ENCODE data around the gene RELN. TPM values are rescaled to one million over a fixed set of nuclear protein-coding genes. Genes with fewer than 3 reads are reported as not detected.
"Not testable (repeated sequence)": the region's sequence is repeated elsewhere in the genome, so short reads cannot be mapped to it uniquely, and the experiment has no call there.

Gene RELN
- total RNA-seq, 1 donor from 2014 or later, result not detected

DNA sequence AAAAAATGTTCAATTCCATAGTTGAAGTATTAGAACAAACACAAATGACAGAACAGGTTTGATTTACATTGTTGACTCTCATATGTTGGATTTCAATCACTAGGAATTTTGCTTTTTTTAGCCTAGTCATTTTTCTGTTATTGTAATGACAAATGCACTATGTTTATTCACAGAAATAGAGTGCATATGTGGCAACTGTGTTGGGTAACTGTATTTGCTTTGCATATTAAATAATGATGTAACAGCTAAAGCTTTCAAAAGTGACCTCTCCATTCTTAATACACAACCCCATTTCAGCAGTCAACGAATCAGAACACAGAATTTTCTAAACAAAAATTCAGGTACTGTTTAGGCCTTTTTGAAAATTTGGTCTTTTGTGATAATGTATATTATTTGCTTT lies 489.5 kb downstream of the RELN start:
- no peak for ATAC-seq (ENCODE audit: low read depth)
- intact Hi-C loops (cut with micrococcal nuclease), result no loop called here
- Mint-ChIP-seq H3K9me3 (no peaks in the 10 kb centered on the region), H3K4me3 (no peak overlapping the region), H3K4me1 (no peaks in the 10 kb centered on the region), H3K27me3 (peaks cover 10% of the 10 kb centered on the region), H3K27ac (no peak overlapping the region), H3K36me3 (ENCODE audit: low read depth) (no peaks in the 10 kb centered on the region)
- TF ChIP-seq CTCF (IDR thresholded peaks at IDR 0.05), result no peak
- POLR2A ChIA-PET, result no interaction called here
- CTCF ChIA-PET, result no interaction called here
- DNase-seq, result no peak

DNA sequence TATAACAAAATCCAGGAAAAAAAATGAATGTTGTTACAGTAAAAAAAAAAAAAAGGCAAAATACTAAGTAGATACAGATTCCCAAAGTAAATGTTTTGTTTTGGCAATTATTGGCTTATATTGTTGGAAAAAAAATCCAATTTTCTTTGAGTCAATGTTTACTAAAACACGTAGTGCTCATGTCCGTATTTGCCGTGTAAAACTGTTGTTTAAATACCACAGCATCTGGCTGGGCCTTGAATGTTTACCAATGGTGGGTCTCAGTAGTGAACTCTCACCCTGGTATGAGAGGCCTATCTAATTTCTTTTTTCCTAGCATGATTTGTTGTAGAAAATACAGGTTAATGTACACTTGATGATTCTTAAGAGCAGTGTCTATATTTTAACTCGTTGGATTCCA lies 502.0 kb downstream of the RELN start:
- CTCF ChIA-PET, result no interaction called here
- Mint-ChIP-seq H3K4me3 (no peak overlapping the region), H3K27ac (no peak overlapping the region), H3K9me3 (no peaks in the 10 kb centered on the region), H3K4me1 (no peaks in the 10 kb centered on the region), H3K36me3 (ENCODE audit: low read depth) (no peaks in the 10 kb centered on the region), H3K27me3 (peaks cover 8% of the 10 kb centered on the region)
- DNase-seq (no peak), ATAC-seq (ENCODE audit: low read depth) (no peak)
- POLR2A ChIA-PET, result no interaction called here
- intact Hi-C loops (cut with micrococcal nuclease), result no loop called here
- TF ChIP-seq CTCF (IDR thresholded peaks at IDR 0.05), result no peak

GRCh38 chr7:103486873-103487272 lies 502.6 kb downstream of the RELN start:
- intact Hi-C loops (cut with micrococcal nuclease); H3K4me3 Mint-ChIP-seq; POLR2A ChIA-PET; ATAC-seq (ENCODE audit: low read depth); CTCF ChIA-PET; DNase-seq; H3K27ac Mint-ChIP-seq; H3K36me3 Mint-ChIP-seq (ENCODE audit: low read depth); H3K4me1 Mint-ChIP-seq; H3K9me3 Mint-ChIP-seq: not testable (repeated sequence)
- H3K27me3 Mint-ChIP-seq, result peaks cover 11% of the 10 kb centered on the region

DNA sequence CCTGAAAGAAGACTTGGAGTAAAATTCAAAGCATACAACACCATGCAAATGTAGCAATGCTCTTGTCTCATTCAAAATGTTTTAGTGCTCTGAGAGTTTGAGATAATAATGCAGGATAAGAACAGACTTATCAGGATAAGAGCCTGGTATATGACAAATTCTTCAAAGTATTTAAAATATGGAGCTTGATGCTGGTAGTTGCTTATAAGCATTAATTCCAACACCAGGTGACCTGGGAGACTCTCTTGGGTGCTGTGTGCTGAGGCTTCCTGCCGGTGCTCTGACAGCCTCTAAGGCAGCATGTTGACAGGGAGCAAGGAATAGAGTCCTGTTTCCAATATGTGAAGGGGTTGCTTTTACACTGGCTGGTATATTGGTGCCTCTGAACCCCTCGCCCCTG lies 508.7 kb downstream of the RELN start:
- Mint-ChIP-seq H3K4me3 (no peak overlapping the region), H3K9me3 (no peaks in the 10 kb centered on the region), H3K27me3 (peaks cover 22% of the 10 kb centered on the region), H3K27ac (no peak overlapping the region), H3K36me3 (ENCODE audit: low read depth) (no peaks in the 10 kb centered on the region), H3K4me1 (no peaks in the 10 kb centered on the region)
- POLR2A ChIA-PET, result no interaction called here
- TF ChIP-seq CTCF (IDR thresholded peaks at IDR 0.05), result no peak
- intact Hi-C loops (cut with micrococcal nuclease), result no loop called here
- no peak for DNase-seq
- ATAC-seq (ENCODE audit: low read depth), result no peak
- CTCF ChIA-PET, result no interaction called here

DNA sequence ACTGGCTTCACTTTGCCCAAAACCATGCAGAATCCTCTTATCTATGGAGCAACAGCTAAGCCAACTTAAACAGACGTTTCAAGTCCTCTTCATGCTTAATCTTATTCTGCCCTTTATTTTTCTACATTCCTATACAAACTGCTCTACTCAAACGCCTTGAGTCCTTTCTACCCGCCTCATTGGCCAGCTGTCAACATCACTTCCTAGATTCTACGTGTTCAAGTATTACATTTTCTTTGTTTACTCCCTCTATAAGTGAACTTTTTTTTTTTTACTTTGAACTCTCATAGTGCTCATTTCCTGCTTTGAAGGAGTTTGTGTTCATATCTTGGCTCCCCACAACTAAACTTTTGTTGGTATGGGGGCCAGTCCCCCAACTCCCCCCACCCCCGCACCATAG lies 514.5 kb downstream of the RELN start:
- no peak for DNase-seq
- Mint-ChIP-seq H3K36me3 (ENCODE audit: low read depth) (no peaks in the 10 kb centered on the region), H3K9me3 (no peaks in the 10 kb centered on the region), H3K27me3 (peaks cover 28% of the 10 kb centered on the region), H3K27ac (no peak overlapping the region), H3K4me3 (no peak overlapping the region), H3K4me1 (no peaks in the 10 kb centered on the region)
- no peak for TF ChIP-seq CTCF (IDR thresholded peaks at IDR 0.05)
- CTCF ChIA-PET, result no interaction called here
- POLR2A ChIA-PET, result no interaction called here
- no peak for ATAC-seq (ENCODE audit: low read depth)
- intact Hi-C loops (cut with micrococcal nuclease), result no loop called here

DNA sequence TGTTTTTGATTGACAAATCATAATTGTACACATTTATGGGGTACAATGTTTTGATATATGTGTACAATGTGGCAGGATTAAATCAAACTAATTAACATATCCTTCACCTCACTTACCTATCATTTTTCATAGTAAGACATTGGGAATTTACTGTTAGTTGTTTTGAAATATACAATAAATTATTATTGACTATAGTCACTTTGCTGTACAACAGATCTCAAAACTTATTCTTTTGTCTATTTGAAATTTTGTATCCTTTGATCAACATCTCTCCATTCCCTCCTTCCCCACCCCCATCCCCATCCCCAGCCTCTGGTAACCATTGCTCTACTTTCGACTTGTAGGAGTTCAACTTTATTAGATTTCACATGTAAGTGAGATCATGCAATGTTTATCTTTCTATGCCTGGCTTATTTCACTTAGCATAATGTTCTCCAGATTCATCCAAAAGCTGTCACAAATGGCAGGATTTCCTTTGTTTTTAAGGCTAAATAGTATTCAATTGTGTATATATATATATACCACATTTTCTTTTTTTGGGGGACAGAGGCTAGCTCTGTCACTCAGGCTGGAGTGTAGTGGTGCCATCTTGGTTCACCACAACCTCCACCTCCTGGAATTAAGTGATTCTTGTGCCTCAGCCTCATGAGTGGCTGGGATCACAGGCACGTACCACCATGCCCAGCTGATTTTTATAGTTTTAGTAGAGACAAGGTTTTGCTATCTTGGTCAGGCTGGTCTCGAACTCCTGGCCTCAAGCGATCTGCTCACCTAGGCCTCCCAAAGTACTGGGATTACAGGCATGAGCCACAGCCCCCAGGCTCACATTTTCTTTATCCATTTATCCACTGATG lies 520.1 kb downstream of the RELN start:
- ChIA-PET POLR2A (no interaction called here), CTCF (no interaction called here)
- peaks cover 26% of the 10 kb centered on the region for H3K27me3 Mint-ChIP-seq
- ATAC-seq (ENCODE audit: low read depth) (no peak), DNase-seq (no peak)
- H3K4me1 Mint-ChIP-seq, result no peaks in the 10 kb centered on the region
- TF ChIP-seq CTCF (IDR thresholded peaks at IDR 0.05), result no peak
- no peaks in the 10 kb centered on the region for H3K9me3 Mint-ChIP-seq
- no peaks in the 10 kb centered on the region for H3K36me3 Mint-ChIP-seq (ENCODE audit: low read depth)
- H3K27ac Mint-ChIP-seq, result no peak overlapping the region
- intact Hi-C loops (cut with micrococcal nuclease), result no loop called here
- H3K4me3 Mint-ChIP-seq, result no peak overlapping the region

All from activated B cell treated with CpG ODN at 0.5 μM for 24 hours (primary cell).